ENCODE measurements around the gene TULP4. TPM values are rescaled to one million over a fixed set of nuclear protein-coding genes. Genes with fewer than 3 reads are reported as not detected.
"Not testable (repeated sequence)": the region's sequence is repeated elsewhere in the genome, so short reads cannot be mapped to it uniquely, and the experiment has no call there.

Gene TULP4
- total RNA-seq, 4 donors from 2014 or later: 76.7 to 118 (median 95.7) TPM

GRCh38 chr6:158293122-158293521, 19.1 kb upstream of the TULP4 start:
- no peak for ATAC-seq (ENCODE audit: low FRiP score)
- no peak for TF ChIP-seq CTCF (IDR thresholded peaks at IDR 0.05)
- no peak for DNase-seq (ENCODE audit: low spot score)

GRCh38 chr6:158295976-158296853, 16.1 kb upstream of the TULP4 start:
- ATAC-seq (ENCODE audit: low FRiP score); DNase-seq (ENCODE audit: low spot score): not testable (repeated sequence)

GRCh38 chr6:158296854-158297324, 15.4 kb upstream of the TULP4 start:
- not testable (repeated sequence) for ATAC-seq (ENCODE audit: low FRiP score)

GRCh38 chr6:158297657-158298056, 14.6 kb upstream of the TULP4 start:
- ATAC-seq (ENCODE audit: low FRiP score); DNase-seq (ENCODE audit: low spot score): not testable (repeated sequence)

More at GRCh38 chr6:158296854-158297324, 15.4 kb upstream of the TULP4 start:
- DNase-seq (ENCODE audit: low spot score): not testable (repeated sequence)

GRCh38 chr6:158300306-158301143, 11.7 kb upstream of the TULP4 start:
- ATAC-seq (ENCODE audit: low FRiP score); DNase-seq (ENCODE audit: low spot score): not testable (repeated sequence)

GRCh38 chr6:158301561-158301960, 10.7 kb upstream of the TULP4 start:
- DNase-seq (ENCODE audit: low spot score); ATAC-seq (ENCODE audit: low FRiP score): not testable (repeated sequence)

- not testable (repeated sequence) for ATAC-seq (ENCODE audit: low FRiP score); DNase-seq (ENCODE audit: low spot score)
Measured at GRCh38 chr6:158302195-158302796, 10.0 kb upstream of the TULP4 start.

DNA sequence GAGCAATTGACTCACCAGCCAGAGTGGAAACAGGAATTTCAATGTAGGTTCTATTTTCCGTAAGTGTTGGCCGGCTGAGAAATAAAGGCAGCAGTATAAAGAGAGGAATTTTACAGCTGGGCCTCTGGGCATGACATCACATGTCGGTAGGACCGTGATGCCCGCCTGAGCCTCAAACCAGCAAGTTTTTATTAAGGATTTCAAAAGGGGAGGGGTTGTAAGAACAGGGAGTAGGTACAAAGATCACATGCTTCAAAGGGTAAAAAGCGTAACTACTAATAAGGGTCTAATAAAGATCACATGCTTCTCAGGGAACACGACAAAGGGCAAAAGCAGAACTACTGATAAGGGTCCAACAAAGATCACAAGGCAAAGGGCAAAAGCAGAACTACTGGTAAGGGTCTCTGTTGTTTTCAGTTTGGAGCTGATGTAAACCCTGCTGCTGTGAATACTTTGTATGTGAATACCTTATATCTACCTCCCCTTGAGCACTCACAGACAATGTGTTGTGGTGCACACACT, 9.0 kb upstream of the TULP4 start:
- no peak for DNase-seq (ENCODE audit: low spot score)
- ATAC-seq (ENCODE audit: low FRiP score): no peak
- TF ChIP-seq CTCF (IDR thresholded peaks at IDR 0.05): no peak

GRCh38 chr6:158304254-158304653, 8.0 kb upstream of the TULP4 start:
- TF ChIP-seq CTCF (IDR thresholded peaks at IDR 0.05): no peak
- DNase-seq (ENCODE audit: low spot score) (no peak), ATAC-seq (ENCODE audit: low FRiP score) (no peak)

GRCh38 chr6:158309814-158310213, 2.5 kb upstream of the TULP4 start:
- TF ChIP-seq CTCF (IDR thresholded peaks at IDR 0.05): no peak

More at GRCh38 chr6:158309814-158310213, 2.5 kb upstream of the TULP4 start:
- no peak for DNase-seq (ENCODE audit: low spot score)
- no peak for ATAC-seq (ENCODE audit: low FRiP score)

Measured in omental fat pad (tissue), 4 donors.